Loucy (cell line): Measurements from ENCODE around the gene PTOV1.

ENCODE experiments used
- H2AFZ ChIP-seq: fragments of 200-600 bp; sonication (generic); 2 replicates; pipeline ENCODE4 v1.6.0; 2016; ENCODE audit warnings: antibody characterized with exemption, mild to moderate bottlenecking, low read length, moderate library complexity
- H3F3A ChIP-seq: fragments of 200-600 bp; 2 replicates; pipeline ENCODE4 v1.6.0; 2016; ENCODE audit warnings: antibody characterized with exemption, low read depth, mild to moderate bottlenecking
- H3K27me3 ChIP-seq: fragments of 200-600 bp; sonication (generic); 2 replicates; pipeline ENCODE4 v1.6.1; 2014; ENCODE audit warnings: low read length, mild to moderate bottlenecking; ENCODE audit not compliant: insufficient read depth, poor library complexity, severe bottlenecking
- H3K36me3 ChIP-seq: fragments of 200-600 bp; sonication (generic); 2 replicates; pipeline ENCODE4 v1.6.1; 2016; ENCODE audit warnings: low read length; ENCODE audit not compliant: insufficient read depth
- H3K4me1 ChIP-seq: fragments of 200-600 bp; sonication (generic); 2 replicates; pipeline ENCODE4 v1.5.1; 2014; ENCODE audit warnings: low read length, mild to moderate bottlenecking; ENCODE audit not compliant: insufficient read depth, poor library complexity, severe bottlenecking
- H3K4me2 ChIP-seq: fragments of 200-600 bp; sonication (generic); 2 replicates; pipeline ENCODE4 v1.6.0; 2014; ENCODE audit warnings: antibody characterized with exemption, low read length, low read depth, mild to moderate bottlenecking; ENCODE audit not compliant: poor library complexity, severe bottlenecking
- H3K4me3 ChIP-seq: fragments of 200-600 bp; sonication (generic); 2 replicates; pipeline ENCODE4 v1.5.1; 2014; ENCODE audit warnings: low read length, mild to moderate bottlenecking, mixed read lengths; ENCODE audit not compliant: poor library complexity, severe bottlenecking
- H3K79me2 ChIP-seq: fragments of 200-600 bp; sonication (generic); 2 replicates; pipeline ENCODE4 v1.6.1; 2014; ENCODE audit warnings: low read length; ENCODE audit not compliant: insufficient read depth
- H3K9ac ChIP-seq: fragments of 200-600 bp; sonication (generic); 2 replicates; pipeline ENCODE4 v1.6.0; 2014; ENCODE audit warnings: mild to moderate bottlenecking, low read depth, low read length, moderate library complexity; ENCODE audit not compliant: poor library complexity, severe bottlenecking
- H3K9me2 ChIP-seq: fragments of 200-600 bp; sonication (generic); replicated peaks from 2 replicates; pipeline ENCODE4 v1.6.1; 2016; ENCODE audit warnings: low read depth, low read length, mixed read lengths
- H3K9me3 ChIP-seq: fragments of 200-600 bp; sonication (generic); 2 replicates; pipeline ENCODE4 v1.6.1; 2014; ENCODE audit warnings: mild to moderate bottlenecking, antibody characterized with exemption, low read length, low read depth; ENCODE audit not compliant: insufficient read depth
- H4K20me1 ChIP-seq: fragments of 200-600 bp; sonication (generic); 2 replicates; pipeline ENCODE4 v1.6.0; 2014; ENCODE audit warnings: antibody characterized with exemption, low read length, mild to moderate bottlenecking; ENCODE audit not compliant: insufficient read depth, poor library complexity, severe bottlenecking
- EZH2phosphoT487 ChIP-seq: fragments of 200-600 bp; IDR thresholded peaks from 2 replicates; pipeline ENCODE4 v1.6.1; 2018; ENCODE audit warnings: antibody characterized with exemption, mild to moderate bottlenecking, moderate library complexity, borderline replicate concordance
- TF ChIP-seq, protein P1 (sequence below): fragments of 200-600 bp; sonication (generic); conservative IDR thresholded peaks from 2 replicates; pipeline ENCODE4 v1.5.1; 2014; ENCODE audit warnings: mild to moderate bottlenecking, antibody characterized with exemption, low read length

PTOV1 gene

DNA sequence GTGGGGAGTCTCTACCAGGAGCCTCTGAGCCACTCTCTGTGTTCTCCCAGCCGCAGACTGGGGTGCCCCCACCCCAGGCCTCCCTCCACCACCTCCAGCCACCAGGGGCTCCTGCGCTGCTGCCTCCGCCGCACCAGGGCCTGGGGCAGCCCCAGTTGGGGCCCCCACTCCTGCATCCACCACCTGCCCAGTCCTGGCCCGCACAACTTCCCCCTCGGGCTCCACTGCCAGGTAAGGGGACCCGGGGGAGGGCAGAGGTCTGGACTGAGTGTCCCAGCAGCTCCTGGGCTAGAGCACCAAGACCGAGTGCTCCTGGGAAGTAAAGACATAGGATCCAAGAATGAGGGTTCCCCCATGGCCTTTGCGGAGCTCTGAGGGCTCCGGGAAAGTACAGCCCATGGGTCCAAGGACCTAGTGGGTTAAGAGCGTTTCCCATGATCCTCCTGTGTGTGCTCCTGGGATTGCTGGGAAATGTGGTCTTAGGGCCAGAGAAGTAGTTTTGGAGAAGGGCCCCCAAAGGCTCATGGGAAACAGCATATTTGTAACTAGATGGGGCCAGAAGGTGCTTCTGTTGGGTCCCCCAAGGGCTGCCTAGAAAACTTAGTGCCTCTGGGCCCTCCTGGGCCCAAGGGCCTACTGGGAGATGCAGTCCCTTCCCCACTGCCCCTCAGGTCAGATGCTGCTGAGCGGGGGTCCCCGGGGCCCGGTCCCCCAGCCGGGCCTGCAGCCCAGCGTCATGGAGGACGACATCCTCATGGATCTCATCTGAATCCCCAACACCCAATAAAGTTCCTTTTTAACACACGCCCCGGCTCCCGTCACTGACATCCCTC, 14.6 kb upstream of the PTOV1 start:
- H3K36me3 ChIP-seq = peaks cover 54% of the 10 kb centered on the region; the same call in 1 of the 2 replicates
- no peak for TF ChIP-seq EZH2phosphoT487
- TF ChIP-seq, protein P1, sequence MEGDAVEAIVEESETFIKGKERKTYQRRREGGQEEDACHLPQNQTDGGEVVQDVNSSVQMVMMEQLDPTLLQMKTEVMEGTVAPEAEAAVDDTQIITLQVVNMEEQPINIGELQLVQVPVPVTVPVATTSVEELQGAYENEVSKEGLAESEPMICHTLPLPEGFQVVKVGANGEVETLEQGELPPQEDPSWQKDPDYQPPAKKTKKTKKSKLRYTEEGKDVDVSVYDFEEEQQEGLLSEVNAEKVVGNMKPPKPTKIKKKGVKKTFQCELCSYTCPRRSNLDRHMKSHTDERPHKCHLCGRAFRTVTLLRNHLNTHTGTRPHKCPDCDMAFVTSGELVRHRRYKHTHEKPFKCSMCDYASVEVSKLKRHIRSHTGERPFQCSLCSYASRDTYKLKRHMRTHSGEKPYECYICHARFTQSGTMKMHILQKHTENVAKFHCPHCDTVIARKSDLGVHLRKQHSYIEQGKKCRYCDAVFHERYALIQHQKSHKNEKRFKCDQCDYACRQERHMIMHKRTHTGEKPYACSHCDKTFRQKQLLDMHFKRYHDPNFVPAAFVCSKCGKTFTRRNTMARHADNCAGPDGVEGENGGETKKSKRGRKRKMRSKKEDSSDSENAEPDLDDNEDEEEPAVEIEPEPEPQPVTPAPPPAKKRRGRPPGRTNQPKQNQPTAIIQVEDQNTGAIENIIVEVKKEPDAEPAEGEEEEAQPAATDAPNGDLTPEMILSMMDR = no peak
- H4K20me1 ChIP-seq = no peaks in the 10 kb centered on the region

DNA sequence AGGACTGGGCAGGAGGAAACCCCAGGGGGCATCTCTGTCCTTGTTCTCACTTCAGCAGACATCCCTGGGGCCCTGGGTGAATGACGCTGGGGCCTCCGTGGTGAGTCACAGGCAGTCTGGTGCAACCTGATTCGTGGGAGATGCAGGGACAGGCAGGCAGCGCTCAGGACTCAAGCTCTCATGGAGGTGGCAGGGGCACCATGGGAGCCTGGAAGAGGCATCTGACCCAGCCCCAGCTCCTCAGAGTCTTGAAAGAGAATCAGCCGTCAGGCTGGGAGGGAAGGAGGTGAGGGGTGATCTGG, 14.0 kb upstream of the PTOV1 start:
- Histone ChIP-seq H3K4me2 (no peak overlapping the region), H3K9me2 (no peaks in the 10 kb centered on the region), H3K4me3 (no peak overlapping the region), H3K9me3 (no peaks in the 10 kb centered on the region), H3K9ac (no peak overlapping the region), H3K4me1 (peaks cover 15% of the 10 kb centered on the region), H2AFZ (no peak overlapping the region), H3K79me2 (no peaks in the 10 kb centered on the region), H3K27me3 (no peaks in the 10 kb centered on the region), H4K20me1 (no peaks in the 10 kb centered on the region), H3F3A (no peaks in the 10 kb centered on the region), H3K36me3 (peaks cover 48% of the 10 kb centered on the region; the same call in 1 of the 2 replicates)
- TF ChIP-seq EZH2phosphoT487 = no peak
- TF ChIP-seq, protein P1 = no peak

More for the DNA sequence above, 14.6 kb upstream of the PTOV1 start:
- Histone ChIP-seq H3K9me3 (no peaks in the 10 kb centered on the region), H3F3A (no peaks in the 10 kb centered on the region), H3K79me2 (no peaks in the 10 kb centered on the region), H3K4me3 (no peak overlapping the region), H3K9me2 (no peaks in the 10 kb centered on the region), H3K4me1 (peaks cover 21% of the 10 kb centered on the region), H2AFZ (no peak overlapping the region), H3K9ac (no peak overlapping the region), H3K27me3 (no peaks in the 10 kb centered on the region), H3K4me2 (no peak overlapping the region)

DNA sequence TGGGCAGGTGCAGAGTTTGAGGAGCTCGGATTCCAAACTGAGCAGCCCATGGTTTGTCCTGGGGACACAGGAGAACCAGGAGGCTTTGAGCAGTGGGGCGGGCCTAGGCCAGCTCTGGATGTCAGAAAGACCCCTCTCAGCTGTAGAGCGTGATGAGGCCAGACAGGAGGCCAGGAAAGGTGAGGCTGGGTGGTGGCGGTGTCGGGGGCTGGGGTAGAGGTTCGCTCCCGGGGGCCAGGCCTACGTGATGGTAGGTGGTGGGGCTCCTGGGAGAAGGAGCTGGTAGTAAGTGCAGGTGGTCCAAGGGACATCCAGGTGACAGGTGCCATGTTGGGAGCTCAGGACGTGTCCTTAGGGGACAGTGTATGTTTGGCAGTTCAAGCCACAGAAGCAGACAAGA, 13.5 kb upstream of the PTOV1 start:
- H3K79me2 ChIP-seq = no peaks in the 10 kb centered on the region
- no peak overlapping the region for H3K9ac ChIP-seq
- no peaks in the 10 kb centered on the region for H3K27me3 ChIP-seq
- no peak overlapping the region for H2AFZ ChIP-seq
- no peak for TF ChIP-seq EZH2phosphoT487
- peaks cover 11% of the 10 kb centered on the region for H3K4me1 ChIP-seq
- H3K9me3 ChIP-seq = no peaks in the 10 kb centered on the region
- H4K20me1 ChIP-seq = no peaks in the 10 kb centered on the region
- no peak overlapping the region for H3K4me3 ChIP-seq
- peaks cover 43% of the 10 kb centered on the region; the same call in 1 of the 2 replicates for H3K36me3 ChIP-seq
- no peaks in the 10 kb centered on the region for H3F3A ChIP-seq
- H3K4me2 ChIP-seq = no peak overlapping the region
- no peaks in the 10 kb centered on the region for H3K9me2 ChIP-seq
